HG03097 (cell line): Measurements from ENCODE around the gene CEACAM18.

Experiments used
- ATAC-seq: cut with Tn5 transposase; IDR thresholded peaks from one replicate; pipeline ENCODE4 v1.9.1; 2021; ENCODE audit not compliant: unreplicated experiment, low FRiP score

The CEACAM18 gene

DNA sequence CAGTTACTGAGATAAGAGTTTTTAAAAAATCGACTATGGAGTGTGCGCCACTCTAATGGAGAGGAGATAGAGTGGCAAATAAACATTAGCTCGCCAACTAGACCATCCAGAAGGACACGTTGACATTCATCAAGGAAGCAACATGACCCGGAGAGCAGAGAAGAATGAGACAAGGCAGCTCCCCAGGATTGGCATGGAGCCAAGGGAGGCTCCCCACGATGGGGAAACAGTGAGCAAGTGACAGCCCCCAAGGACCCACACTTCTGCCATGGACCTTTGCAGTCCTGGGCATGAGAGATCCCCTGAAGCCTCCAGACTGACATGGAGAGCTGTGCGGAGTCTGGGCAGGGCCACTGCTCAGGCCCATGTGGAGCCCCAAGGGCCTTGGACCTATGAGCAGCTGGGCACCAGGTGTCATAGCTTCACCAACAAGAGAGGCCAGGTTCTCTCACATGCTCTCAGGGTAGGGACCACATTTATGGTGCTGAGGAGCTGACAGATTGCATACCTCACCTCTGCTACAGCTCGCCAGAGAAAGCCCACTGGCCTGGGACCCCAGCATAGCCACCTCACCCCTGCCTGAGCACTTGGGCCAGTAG is 46.4 kb downstream of the CEACAM18 start:
- no peak for ATAC-seq

DNA sequence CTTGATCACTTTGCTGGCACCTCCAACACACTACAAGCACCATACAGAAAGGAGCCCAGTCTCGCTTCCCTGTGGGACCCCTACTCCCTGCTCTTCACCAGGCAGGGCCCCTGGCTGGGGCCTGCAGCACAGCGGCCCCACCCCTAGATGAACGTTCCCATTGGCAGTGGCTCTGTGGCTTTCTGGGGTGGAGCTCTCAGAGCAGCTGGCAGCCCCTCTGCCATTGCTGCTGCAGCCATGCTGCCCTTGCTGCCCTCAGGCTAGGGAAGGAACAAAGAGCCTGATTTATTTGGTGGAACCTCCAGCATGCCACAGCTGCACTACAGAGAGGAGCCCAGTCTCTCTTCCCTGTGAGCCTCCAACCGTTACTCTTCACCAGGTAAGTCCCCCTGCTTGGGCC is 47.3 kb downstream of the CEACAM18 start:
- no peak for ATAC-seq

DNA sequence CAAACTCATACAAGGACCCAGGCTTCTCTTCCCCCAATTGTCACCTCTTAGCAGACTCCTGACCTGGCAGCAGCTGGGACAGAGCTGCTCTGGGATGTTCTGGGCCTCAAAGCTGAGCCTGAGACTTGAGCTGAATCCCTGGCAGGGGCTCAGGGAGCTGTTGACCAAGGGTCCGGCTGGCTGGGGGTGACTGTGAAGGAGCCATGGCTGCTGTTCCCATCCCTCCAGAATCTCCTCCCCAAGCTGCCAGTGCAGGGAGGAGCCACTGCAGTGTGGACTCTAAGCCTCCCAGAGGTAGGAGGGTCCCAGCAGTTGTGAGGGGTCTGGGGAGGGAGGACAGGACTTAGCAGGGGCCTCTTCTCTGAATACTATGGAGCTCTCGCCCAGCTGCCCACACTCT is 51.0 kb downstream of the CEACAM18 start:
- ATAC-seq, result no peak

GRCh38 chr19:51530616-51531015 is 52.3 kb downstream of the CEACAM18 start:
- no peak for ATAC-seq

DNA sequence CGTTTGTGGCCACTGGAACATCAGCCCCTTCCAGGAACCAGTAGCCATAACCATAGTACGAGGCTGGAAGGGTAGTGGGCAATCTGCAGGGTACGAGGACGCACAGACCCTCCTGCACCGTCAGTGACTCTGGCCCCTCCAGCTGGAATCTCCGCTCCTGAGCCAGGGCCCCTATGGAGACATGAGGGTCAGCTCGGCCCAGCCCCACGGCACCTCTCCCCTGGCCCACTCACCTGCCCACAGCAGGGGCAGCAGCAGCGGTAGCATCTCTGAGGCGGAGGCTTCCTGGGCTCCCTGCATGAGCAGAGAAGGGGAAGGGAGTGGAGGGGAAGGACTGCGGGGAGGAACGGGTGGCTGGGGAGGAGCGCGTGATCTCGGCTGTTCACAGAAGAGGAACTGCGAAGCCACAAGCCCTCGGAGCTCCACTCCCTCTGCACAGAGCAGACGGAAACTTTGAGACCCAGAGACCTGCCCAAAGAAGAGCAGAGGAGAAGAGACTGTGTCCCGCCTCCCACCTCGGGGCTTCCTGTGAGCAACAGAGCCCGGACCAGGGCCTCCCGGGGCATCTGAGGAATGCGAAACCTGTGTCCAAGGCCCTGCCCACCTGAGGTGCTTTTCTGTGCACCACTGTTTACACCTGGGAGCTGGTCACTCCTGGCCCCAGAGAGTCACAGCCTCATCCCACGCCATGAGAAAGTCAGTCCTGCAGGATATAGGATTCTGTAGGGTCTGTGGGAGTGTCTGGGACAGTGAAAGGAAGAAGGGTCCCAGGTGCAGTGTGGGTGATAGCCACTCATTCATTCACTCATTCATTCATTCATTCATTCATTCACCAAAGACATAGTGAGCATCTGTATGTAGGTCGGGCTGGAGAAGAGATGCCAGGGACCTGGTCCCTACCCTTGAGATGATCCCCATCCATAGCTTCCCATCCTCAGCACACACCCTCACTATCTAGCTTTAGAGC is 53.3 kb downstream of the CEACAM18 start, which contains the start of gene SIGLEC6:
TSS of gene SIGLEC6 (minus strand) at position 322 of the 967 bp plus-strand sequence. CDS start at position 300, 22 bp downstream.
- ATAC-seq, result no peak

- ATAC-seq, result no peak
These were observed 57.2 kb downstream of the CEACAM18 start for GRCh38 chr19:51535535-51535934.

- ATAC-seq, result no peak
These were observed 61.6 kb downstream of the CEACAM18 start for GRCh38 chr19:51539821-51540366.
